H1 (cell line): ENCODE measurements around the gene EEPD1. TPM values are rescaled to one million over a fixed set of nuclear protein-coding genes. Genes with fewer than 3 reads are reported as not detected.

Experiments used
- CTCF ChIA-PET: fragments of 300-600 bp; sonication (Branson Sonifier 250); formaldehyde crosslinking; loops from one replicate; lab custom pipeline; 2021; ENCODE audit not compliant: partially characterized antibody; lab: Charles Lee
- POLR2A ChIA-PET: fragments of 300-600 bp; sonication (Branson Sonifier 250); formaldehyde crosslinking; loops from one replicate; lab custom pipeline; 2021; ENCODE audit warnings: inconsistent platforms; ENCODE audit not compliant: partially characterized antibody; lab: Charles Lee
- DNase-seq, 2 experiments: peaks; one replicate each; pipeline versions ENCODE4 v3.0.0 to v3.0.0-alpha.2; 2010 to 2022; ENCODE audit warnings: low spot score in 2 of 2, low read depth in 1 of 2, mixed read lengths in 1 of 2
- FAIRE-seq: peaks from 2 replicates; lab custom pipeline; 2011; peaks lifted over from hg19 to GRCh38; lab: Jason Lieb, UNC
- H2AFZ ChIP-seq: 2 replicates; pipeline ENCODE4 v1.8.1; 2012; ENCODE audit warnings: low read length, inconsistent platforms
- H2AK5ac ChIP-seq: 2 replicates; pipeline ENCODE4 v1.6.1; 2013; ENCODE audit warnings: low read depth, low read length
- H2BK120ac ChIP-seq: replicated peaks from 2 replicates; pipeline ENCODE3; 2013; ENCODE audit warnings: low read depth, low read length, inconsistent platforms
- H2BK12ac ChIP-seq: 2 replicates; pipeline ENCODE4 v1.6.1; 2013; ENCODE audit warnings: low read depth, low read length
- H2BK15ac ChIP-seq: 2 replicates; pipeline ENCODE4 v1.6.1; 2013; ENCODE audit warnings: low read length
- H2BK20ac ChIP-seq: 2 replicates; pipeline ENCODE4 v1.6.1; 2013; ENCODE audit warnings: low read length
- H2BK5ac ChIP-seq: 2 replicates; pipeline ENCODE4 v1.6.1; 2013; ENCODE audit warnings: low read depth, low read length
- H3K14ac ChIP-seq: 2 replicates; pipeline ENCODE4 v1.6.1; 2013; ENCODE audit warnings: inconsistent platforms; ENCODE audit not compliant: insufficient read length
- H3K18ac ChIP-seq: 2 replicates; pipeline ENCODE4 v1.6.1; 2013; ENCODE audit warnings: low read length; ENCODE audit errors: extremely low read depth
- H3K23ac ChIP-seq: 2 replicates; pipeline ENCODE4 v1.6.1; 2013; ENCODE audit warnings: inconsistent platforms; ENCODE audit not compliant: insufficient read length
- H3K23me2 ChIP-seq: 2 replicates; pipeline ENCODE4 v1.6.1; 2013; ENCODE audit warnings: low read depth, low read length
- H3K27ac ChIP-seq: 2 replicates; pipeline ENCODE4 v1.6.1; 2011; ENCODE audit warnings: low read depth, low read length, inconsistent platforms
- H3K27me3 ChIP-seq, 4 experiments: replicated peaks in 1 of 4; 1 replicate in 1 of 4; 2 replicates in 3 of 4; pipeline versions ENCODE4 v1.6.1 to v1.8.1; 2011 to 2013; ENCODE audit warnings: low read length in 3 of 4, mild to moderate bottlenecking in 3 of 4, inconsistent platforms in 2 of 4, mixed read lengths in 2 of 4, moderate library complexity in 1 of 4; ENCODE audit not compliant: control insufficient read depth in 3 of 4, insufficient read depth in 3 of 4; ENCODE audit errors: extremely low read depth in 1 of 4
- H3K36me3 ChIP-seq, 4 experiments: 2 replicates each; pipeline versions ENCODE4 v1.6.1 to v1.8.1; 2011 to 2013; ENCODE audit warnings: mild to moderate bottlenecking in 4 of 4, low read length in 3 of 4, moderate library complexity in 2 of 4, control low read depth in 1 of 4, inconsistent platforms in 1 of 4; ENCODE audit not compliant: insufficient read depth in 4 of 4, control insufficient read depth in 2 of 4
- H3K4ac ChIP-seq: replicated peaks from 2 replicates; pipeline ENCODE3; 2013; ENCODE audit warnings: low read length, low read depth, mixed read lengths, inconsistent platforms; ENCODE audit not compliant: insufficient read length
- H3K4me1 ChIP-seq, 4 experiments: replicated peaks in 1 of 4; 1 replicate in 1 of 4; 2 replicates in 3 of 4; pipeline versions ENCODE4 v1.6.1 to v1.8.1; 2011 to 2013; ENCODE audit warnings: low read length in 3 of 4, inconsistent platforms in 2 of 4, mixed read lengths in 1 of 4; ENCODE audit not compliant: insufficient read depth in 4 of 4, control insufficient read depth in 3 of 4
- H3K4me2 ChIP-seq, 2 experiments: 2 replicates each; pipeline versions ENCODE4 v1.6.1 to v1.8.1; 2011 to 2013; ENCODE audit warnings: low read depth in 2 of 2, low read length in 2 of 2, control low read depth in 1 of 2, inconsistent platforms in 1 of 2, mild to moderate bottlenecking in 1 of 2; ENCODE audit not compliant: insufficient read depth in 1 of 2
- H3K4me3 ChIP-seq, 4 experiments: fragments of 200-600, 300-600 bp in 1 of 4; sonication (generic), shearing (Covaris generic), sonication (Bioruptor Twin) in 1 of 4; 2 replicates each; pipeline versions ENCODE4 v1.5.1 to v1.8.1; 2011 to 2016; ENCODE audit warnings: low read length in 4 of 4, low read depth in 3 of 4, control low read depth in 2 of 4, inconsistent platforms in 2 of 4, mild to moderate bottlenecking in 2 of 4, mixed read lengths in 1 of 4, moderate library complexity in 1 of 4; ENCODE audit not compliant: insufficient read depth in 2 of 4; ENCODE audit errors: extremely low read depth in 1 of 4
- H3K56ac ChIP-seq: replicated peaks from 2 replicates; pipeline ENCODE3; 2013; ENCODE audit warnings: low read depth, mild to moderate bottlenecking, mixed read lengths, low read length, inconsistent platforms; ENCODE audit not compliant: insufficient read length
- H3K79me1 ChIP-seq: 2 replicates; pipeline ENCODE4 v1.6.1; 2013; ENCODE audit warnings: low read depth, low read length, control low read depth
- H3K79me2 ChIP-seq, 2 experiments: 2 replicates each; pipeline versions ENCODE4 v1.6.1 to v1.8.1; 2012 to 2013; ENCODE audit warnings: low read length in 2 of 2, mild to moderate bottlenecking in 2 of 2, inconsistent platforms in 1 of 2; ENCODE audit not compliant: insufficient read depth in 2 of 2, control insufficient read depth in 1 of 2
- H3K9ac ChIP-seq, 4 experiments: replicated peaks in 1 of 4; 1 replicate in 1 of 4; 2 replicates in 3 of 4; pipeline versions ENCODE4 v1.6.1 to v1.8.1; 2011 to 2013; ENCODE audit warnings: low read depth in 3 of 4, low read length in 3 of 4, control low read depth in 2 of 4, mild to moderate bottlenecking in 2 of 4, moderate library complexity in 2 of 4, inconsistent platforms in 1 of 4; ENCODE audit errors: extremely low read depth in 1 of 4
- H3K9me3 ChIP-seq, 2 experiments: 2 replicates each; pipeline versions ENCODE4 v1.6.1 to v1.8.1; 2012 to 2013; ENCODE audit warnings: mild to moderate bottlenecking in 2 of 2, moderate library complexity in 2 of 2, control low read depth in 1 of 2, inconsistent platforms in 1 of 2, low read depth in 1 of 2, low read length in 1 of 2, mixed read lengths in 1 of 2; ENCODE audit not compliant: insufficient read depth in 2 of 2
- H4K20me1 ChIP-seq, 2 experiments: replicated peaks in 1 of 2; 2 replicates each; pipeline versions ENCODE3 to v1.8.1; 2011 to 2013; ENCODE audit warnings: inconsistent platforms in 2 of 2, low read length in 2 of 2, mild to moderate bottlenecking in 1 of 2; ENCODE audit not compliant: insufficient read depth in 2 of 2, control insufficient read depth in 1 of 2
- H4K5ac ChIP-seq: 2 replicates; pipeline ENCODE4 v1.6.1; 2013; ENCODE audit warnings: low read length, low read depth, mixed read lengths, inconsistent platforms; ENCODE audit not compliant: insufficient read length
- H4K8ac ChIP-seq: 2 replicates; pipeline ENCODE4 v1.8.0; 2013; ENCODE audit warnings: mild to moderate bottlenecking, moderate library complexity, low read length, inconsistent platforms; ENCODE audit not compliant: insufficient read depth; ENCODE audit errors: extremely low read depth
- H4K91ac ChIP-seq: replicated peaks from 2 replicates; pipeline ENCODE3; 2013; ENCODE audit warnings: low read length, mixed read lengths, inconsistent platforms; ENCODE audit not compliant: insufficient read length
- ATF3 ChIP-seq: IDR thresholded peaks from 2 replicates; pipeline ENCODE4 v1.6.1; 2011; ENCODE audit warnings: low read depth, mild to moderate bottlenecking, low read length; ENCODE audit not compliant: insufficient read depth
- GTF2F1 ChIP-seq: IDR thresholded peaks from 2 replicates; pipeline ENCODE4 v1.6.1; 2012; ENCODE audit warnings: low read depth, low read length, improper control_type of control experiment, borderline replicate concordance
- HDAC6 ChIP-seq: IDR thresholded peaks from one replicate; pipeline ENCODE4 v1.7.1; 2012; ENCODE audit warnings: low read depth, mild to moderate bottlenecking, inconsistent platforms, low read length, moderate library complexity
- NANOG ChIP-seq: IDR thresholded peaks from 2 replicates; pipeline ENCODE4 v1.6.1; 2011; ENCODE audit warnings: low read length, low read depth, mild to moderate bottlenecking, inconsistent platforms; ENCODE audit not compliant: insufficient read depth, poor library complexity, severe bottlenecking
- SAP30 ChIP-seq: fragments of 300-600 bp; sonication (generic); IDR thresholded peaks from 2 replicates; pipeline ENCODE4 v1.7.1; 2012; ENCODE audit warnings: low read length, moderate library complexity, mild to moderate bottlenecking, inconsistent platforms; ENCODE audit not compliant: insufficient read depth, insufficient replicate concordance
- SP1 ChIP-seq: IDR thresholded peaks from 2 replicates; pipeline ENCODE4 v1.6.1; 2011; ENCODE audit warnings: low read depth, low read length
- TEAD4 ChIP-seq: IDR thresholded peaks from 2 replicates; pipeline ENCODE4 v1.6.1; 2012; ENCODE audit warnings: low read depth, low read length, inconsistent platforms, mixed read lengths
- WGBS, 2 experiments: shearing (Covaris generic) in 1 of 2; methylation state at CpG; one replicate each; pipeline versions ENCODE4 v1.1.6 to v1.1.7; 2013 to 2015; ENCODE audit warnings: low lambda C conversion rate in 2 of 2, mixed read lengths in 2 of 2, inconsistent platforms in 1 of 2, low coverage in 1 of 2, missing lambda C conversion rate in 1 of 2; ENCODE audit not compliant: insufficient replicate concordance in 2 of 2, insufficient coverage in 1 of 2, insufficient read length in 1 of 2; ENCODE audit errors: extremely low coverage in 1 of 2, missing lambda C conversion rate in 1 of 2; 5-methylcytosine and 5-hydroxymethylcytosine counted together
- polyA plus RNA-seq, 7 experiments: library from polyadenylated mRNA; depleted of rRNA in 3 of 7; stranded (reverse) in 5 of 7; unstranded in 2 of 7; fragments of >200 nt in 5 of 7; fragments of 200-250 nt in 2 of 7; gene quantifications; 1 replicate in 5 of 7; 2 replicates in 1 of 7; 4 replicates in 1 of 7; pipeline versions ENCODE4 v1.2.1 to v1.2.3, GENCODE V29; 2011 to 2013; ENCODE audit warnings: missing spikeins in 2 of 7, mixed read lengths in 2 of 7
- total RNA-seq: library from RNA; stranded (reverse); fragmentation: NEBNext Ultra II Directional; extraction: Animal tissue kit (Norgen Biotek cat#: 25700); gene quantifications from 2 replicates; pipeline ENCODE4 v1.2.1, GENCODE V29; 2021

Gene EEPD1
- total and polyA plus RNA-seq, 2 of the 8 experiments (the other 6 are each of a cell fraction or from before 2014, with no cell fraction given), result 3.1 to 7.8 TPM

DNA sequence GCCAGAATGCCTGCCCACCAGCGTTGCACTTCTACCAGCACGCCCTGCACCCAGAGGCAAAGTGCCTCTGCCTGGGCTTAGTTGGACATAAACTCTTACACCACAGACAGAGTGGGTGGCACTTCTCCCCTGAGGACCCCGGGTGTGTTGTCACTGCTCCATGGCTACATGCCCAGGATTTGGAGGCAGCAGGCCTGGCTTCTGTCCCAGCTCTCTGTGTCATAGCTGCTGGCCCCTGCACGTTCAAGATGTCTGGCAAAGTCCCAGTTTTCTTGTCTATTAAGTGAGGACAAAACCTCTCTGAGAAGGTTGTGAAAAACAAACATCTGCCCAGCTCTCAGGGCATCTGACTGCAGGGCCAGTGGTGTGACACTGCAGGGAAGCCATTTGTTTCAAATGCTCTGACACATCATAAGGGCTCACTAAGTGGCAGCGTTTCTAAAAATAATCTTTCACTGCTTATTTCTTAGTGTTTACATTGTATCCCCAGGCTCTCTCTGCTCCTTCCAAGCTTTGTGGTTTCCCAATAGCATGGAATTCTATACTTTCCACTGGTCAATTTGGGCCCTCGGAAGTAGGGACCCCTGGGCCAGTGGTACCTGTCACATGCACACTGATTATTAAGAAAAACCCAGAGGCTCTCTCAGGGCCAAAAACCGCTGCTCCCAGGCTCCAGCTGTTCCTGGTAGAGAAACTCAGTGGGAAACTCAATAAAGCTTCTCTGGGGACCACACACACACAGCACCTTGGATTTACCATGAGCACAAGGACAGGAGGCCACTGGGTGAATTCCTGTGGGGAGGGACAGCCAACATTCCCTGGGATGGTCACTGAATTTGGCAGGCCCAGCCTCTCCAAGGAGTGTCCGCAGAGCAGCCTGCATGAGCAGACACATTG, 150.4 kb downstream of the EEPD1 start:
- Histone ChIP-seq H2BK20ac (no peak overlapping the region), H3K18ac (no peak overlapping the region), H3K56ac (no peak overlapping the region), H3K79me1 (no peaks in the 10 kb centered on the region), H2AFZ (no peak overlapping the region), H3K9me3 (no peaks in the 10 kb centered on the region), H2BK12ac (0 out of 2 replicates have a peak overlapping the region, but pooled peaks have one; percentile 27), H2AK5ac (peak overlapping the region; percentile 59; the same call in 1 of the 2 replicates), H3K23ac (no peak overlapping the region), H4K20me1 (peaks cover 0 to 2% of the 10 kb centered on the region in 2 experiments), H3K27ac (no peak overlapping the region), H3K4me3 (no peak overlapping the region), H3K4me1 (peaks cover 0 to 6% (median 0%) of the 10 kb centered on the region in 4 experiments; a peak in 2 of 7 replicates), H3K9ac (no peak overlapping the region), H3K14ac (no peak overlapping the region), H3K79me2 (no peaks in the 10 kb centered on the region), H3K36me3 (no peaks in the 10 kb centered on the region), H4K91ac (no peak overlapping the region), H3K23me2 (no peaks in the 10 kb centered on the region), H4K5ac (no peak overlapping the region), H4K8ac (no peak overlapping the region; the same call in 1 of the 2 replicates), H3K4me2 (no peak overlapping the region), H2BK15ac (no peak overlapping the region), H3K4ac (no peak overlapping the region), H3K27me3 (no peaks in the 10 kb centered on the region), H2BK5ac (no peak overlapping the region), H2BK120ac (no peak overlapping the region)
- FAIRE-seq (no peak), DNase-seq (no peak)
- ChIA-PET CTCF (interaction anchor here (0.7 to 4.5 kb wide), 9 partner anchors 9 to 327 kb away, joined by 3 to 30 read pairs (median 5); no protein-coding TSS in a partner anchor), POLR2A (interaction anchor here (1.5 kb wide), 1 partner anchor 45 kb away, joined by 4 read pairs; no protein-coding TSS in a partner anchor)
- no peak for TF ChIP-seq GTF2F1
- no peak for TF ChIP-seq NANOG
- no peak for TF ChIP-seq ATF3
- 0 out of 2 replicates have a peak, but pooled peaks have one; percentile 19 for TF ChIP-seq TEAD4
- no peak for TF ChIP-seq HDAC6
- no peak for TF ChIP-seq SP1
- no peak for TF ChIP-seq SAP30
- WGBS, 2 experiments, result 86% methylated on average over 8 of the region's 8 CpGs; no CpG with 5 or more reads in 1 of the 2 experiments
